ENCODE results near the gene NCAPH2.

The NCAPH2 gene

DNA sequence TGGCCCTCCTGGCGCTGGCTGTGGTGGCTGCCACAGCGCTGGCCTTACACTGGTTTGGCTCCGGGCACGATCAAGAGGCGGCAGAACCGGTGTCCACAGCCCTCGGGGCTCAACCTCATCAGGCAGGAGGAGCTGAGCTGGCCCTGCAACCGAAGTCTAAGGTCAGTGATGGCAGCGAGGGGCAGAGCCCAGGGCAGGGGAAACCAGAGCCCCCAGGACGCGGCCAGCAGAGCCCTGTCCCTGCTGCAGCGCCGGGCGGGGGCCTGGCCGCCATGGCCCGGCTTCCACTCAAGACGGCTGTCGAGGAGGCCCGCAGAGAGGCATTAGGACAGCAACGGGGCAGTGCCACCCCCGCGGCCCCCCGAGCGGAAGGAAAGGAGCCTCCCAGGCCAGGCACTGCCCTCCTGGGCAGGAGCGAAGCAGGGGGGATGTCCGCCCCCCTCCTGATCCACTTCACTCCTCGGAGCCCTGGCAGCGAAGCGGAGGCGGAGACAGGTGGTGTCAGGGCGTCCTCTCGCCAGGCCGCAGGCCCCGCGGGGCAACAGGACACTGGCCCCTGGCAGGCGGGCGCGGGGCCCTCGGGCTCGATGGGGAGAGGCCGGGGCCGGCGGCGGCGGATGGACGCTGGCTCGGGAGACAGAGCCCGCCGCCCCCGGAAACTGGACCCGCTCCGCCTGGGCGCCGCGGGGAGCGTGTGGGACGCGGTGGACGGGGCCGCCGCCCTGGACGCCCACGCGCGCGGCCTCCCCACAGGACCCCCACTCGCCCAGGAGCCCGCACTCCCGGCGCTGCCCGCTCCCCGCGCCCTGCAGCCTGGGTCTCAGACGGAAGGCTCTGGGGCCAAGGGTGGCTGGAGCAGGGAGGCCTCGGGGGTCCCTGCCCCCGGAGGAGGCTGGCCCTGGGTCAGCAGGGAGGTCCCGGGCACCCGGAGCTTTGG is 38.6 kb downstream of the NCAPH2 start:
- in situ Hi-C loops (cut with MboI; ENCODE audit: low sequenced_read_pairs) = no loop called here

DNA sequence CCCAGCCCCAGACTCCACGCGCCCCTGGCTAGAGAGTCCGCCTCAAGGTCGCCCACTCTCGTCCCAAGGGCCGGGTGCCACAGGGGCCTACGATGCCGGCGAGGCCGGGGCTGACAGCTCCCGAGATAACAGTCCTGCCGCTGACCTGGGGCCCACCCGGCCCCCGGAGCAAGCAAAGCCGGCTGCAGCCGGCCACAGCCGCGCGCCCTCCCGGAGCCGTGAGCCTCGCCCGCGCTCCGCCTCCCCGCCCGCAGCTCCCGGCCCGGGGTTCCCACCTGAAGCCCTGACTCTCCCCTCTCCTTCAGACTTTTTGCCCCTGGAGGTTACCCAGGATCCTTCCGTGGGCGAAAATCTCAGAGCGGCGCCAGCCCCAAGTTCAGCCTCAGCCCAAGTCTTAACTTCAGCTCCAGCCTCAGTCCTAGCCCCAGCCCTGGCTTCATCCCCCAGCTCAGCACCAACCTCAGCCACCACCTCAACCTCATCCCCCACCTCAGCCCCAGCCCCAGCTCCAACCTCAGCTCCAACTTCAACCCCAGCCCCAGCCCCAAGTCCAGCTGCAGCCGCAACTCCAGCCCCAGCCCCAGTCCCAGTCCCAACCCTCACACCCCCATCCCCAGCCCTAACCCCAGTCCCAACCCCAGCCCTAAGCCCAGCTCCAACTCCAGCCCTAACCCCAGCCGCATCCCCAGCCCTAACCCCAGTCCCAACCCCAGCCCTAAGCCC is 39.4 kb downstream of the NCAPH2 start:
- in situ Hi-C loops (cut with MboI; ENCODE audit: low sequenced_read_pairs) = no loop called here

DNA sequence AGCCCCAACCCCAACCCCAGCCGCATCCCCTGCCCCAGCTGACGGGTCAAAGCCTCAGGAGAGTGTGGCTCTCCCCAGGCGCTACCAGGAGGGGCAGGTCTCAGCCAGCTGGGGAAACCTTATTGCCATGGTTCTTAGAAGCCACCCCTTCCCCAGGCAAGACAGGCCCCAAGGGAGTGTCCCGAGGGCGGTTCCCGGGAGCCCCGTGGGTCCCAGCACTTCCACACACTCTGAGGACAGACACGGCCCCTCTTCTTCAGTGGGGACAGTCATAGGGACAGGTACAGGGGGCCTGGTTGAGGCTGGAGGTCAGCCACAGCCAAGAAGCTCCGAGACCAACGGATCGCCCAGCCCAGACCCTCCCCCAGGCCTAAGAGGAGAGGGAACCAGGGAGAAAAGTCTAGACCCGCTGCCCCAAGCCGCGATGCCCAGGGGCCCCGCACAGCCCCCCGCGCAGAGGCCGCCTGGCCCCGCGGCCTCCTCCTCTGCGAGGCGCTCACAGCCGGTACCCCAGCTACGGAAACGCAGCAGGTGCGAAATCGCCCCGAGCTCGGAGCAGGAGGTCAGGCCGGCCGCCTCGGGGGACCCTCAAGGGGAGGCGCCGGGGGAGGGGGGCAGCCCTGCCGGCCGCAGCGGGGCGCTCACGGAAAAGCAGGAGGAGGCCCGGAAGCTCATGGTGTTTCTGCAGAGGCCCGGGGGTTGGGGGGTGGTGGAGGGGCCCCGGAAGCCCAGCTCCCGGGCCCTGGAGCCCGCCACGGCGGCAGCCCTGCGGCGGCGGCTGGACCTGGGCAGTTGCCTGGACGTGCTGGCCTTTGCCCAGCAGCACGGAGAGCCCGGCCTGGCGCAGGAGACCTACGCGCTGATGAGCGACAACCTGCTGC is 40.3 kb downstream of the NCAPH2 start:
- in situ Hi-C loops (cut with MboI; ENCODE audit: low sequenced_read_pairs) = no loop called here

DNA sequence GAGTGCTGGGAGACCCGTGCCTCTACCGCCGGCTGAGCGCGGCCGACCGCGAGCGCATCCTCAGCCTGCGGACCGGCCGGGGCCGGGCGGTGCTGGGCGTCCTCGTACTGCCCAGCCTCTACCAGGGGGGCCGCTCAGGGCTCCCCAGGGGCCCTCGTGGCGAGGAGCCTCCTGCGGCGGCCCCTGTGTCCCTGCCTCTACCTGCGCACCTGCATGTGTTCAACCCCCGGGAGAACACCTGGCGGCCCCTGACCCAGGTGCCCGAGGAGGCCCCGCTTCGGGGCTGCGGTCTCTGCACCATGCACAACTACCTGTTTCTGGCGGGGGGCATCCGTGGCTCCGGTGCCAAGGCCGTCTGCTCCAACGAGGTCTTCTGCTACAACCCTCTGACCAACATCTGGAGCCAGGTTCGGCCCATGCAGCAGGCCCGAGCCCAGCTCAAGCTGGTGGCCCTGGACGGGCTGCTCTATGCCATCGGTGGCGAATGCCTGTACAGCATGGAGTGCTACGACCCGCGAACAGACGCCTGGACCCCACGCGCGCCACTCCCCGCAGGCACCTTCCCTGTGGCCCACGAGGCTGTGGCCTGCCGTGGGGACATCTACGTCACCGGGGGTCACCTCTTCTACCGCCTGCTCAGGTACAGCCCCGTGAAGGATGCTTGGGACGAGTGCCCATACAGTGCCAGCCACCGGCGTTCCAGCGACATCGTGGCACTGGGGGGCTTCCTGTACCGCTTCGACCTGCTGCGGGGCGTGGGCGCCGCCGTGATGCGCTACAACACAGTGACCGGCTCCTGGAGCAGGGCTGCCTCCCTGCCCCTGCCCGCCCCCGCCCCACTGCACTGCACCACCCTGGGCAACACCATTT is 41.1 kb downstream of the NCAPH2 start:
- in situ Hi-C loops (cut with MboI; ENCODE audit: low sequenced_read_pairs) = no loop called here

DNA sequence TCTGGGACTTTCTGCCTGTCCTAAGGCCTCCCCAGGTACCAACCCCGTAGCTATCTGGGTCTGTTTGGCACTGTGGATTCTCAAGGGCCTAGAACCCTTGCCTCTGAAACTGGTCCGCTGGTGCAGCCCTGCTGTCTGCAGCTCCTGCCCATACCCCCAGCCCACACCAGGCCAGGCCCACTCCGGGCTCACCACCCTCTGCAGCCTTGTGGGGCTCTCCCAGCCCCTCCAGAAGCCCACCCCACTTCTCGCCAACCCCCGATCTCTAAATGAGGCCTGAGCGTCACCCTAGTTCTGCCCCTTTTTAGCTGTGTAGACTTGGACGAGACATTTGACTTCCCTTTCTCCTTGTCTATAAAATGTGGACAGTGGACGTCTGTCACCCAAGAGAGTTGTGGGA is 42.4 kb downstream of the NCAPH2 start:
- in situ Hi-C loops (cut with MboI; ENCODE audit: low sequenced_read_pairs) = no loop called here

DNA sequence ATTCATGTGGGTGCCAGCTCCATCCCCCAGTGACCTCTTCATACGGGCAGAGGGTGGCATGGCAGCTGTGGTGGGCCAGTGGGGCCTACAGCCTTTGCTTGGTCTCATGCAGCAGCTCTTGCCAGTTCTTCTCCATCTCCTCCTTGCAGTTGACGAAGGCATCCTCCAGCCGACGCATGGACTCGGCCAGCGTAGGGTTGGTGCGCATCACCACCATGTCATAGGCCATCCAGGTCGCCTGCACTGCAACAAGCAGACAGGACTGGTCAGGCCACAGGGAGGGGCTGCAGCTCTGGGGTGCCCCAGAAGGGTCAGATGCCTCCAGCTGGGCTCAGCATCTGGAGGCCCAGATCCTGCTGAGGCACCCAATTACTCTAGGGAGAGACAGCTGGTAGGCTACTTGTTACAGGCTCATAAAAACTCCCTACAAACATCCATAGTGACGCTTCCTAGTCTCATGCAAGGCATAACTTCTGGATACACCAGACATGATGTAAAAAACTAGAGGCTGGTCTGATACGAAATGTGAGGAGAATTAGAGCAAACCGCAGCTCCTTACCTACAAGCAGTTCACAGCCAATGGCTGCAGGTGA is 43.2 kb downstream of the NCAPH2 start:
- in situ Hi-C loops (cut with MboI; ENCODE audit: low sequenced_read_pairs) = no loop called here

DNA sequence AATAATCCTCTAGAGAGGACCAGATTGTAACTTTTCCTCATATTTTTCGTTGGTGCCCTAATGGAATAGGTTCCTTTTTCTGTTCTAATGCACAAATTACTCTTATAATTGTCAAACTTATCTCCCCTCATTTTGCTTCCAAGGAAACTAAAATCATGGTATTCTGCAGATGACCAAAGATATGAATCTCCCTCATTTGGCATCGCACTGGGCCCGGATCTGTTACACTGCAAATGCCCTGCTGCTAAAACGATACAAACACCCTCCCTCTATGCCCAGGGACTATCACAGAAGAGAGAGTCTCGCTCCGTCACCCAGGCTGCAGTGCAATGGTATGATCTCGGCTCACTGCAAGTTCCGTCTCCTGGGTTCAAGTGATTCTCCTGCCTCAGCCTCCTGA is 45.3 kb downstream of the NCAPH2 start:
- in situ Hi-C loops (cut with MboI; ENCODE audit: low sequenced_read_pairs) = no loop called here

DNA sequence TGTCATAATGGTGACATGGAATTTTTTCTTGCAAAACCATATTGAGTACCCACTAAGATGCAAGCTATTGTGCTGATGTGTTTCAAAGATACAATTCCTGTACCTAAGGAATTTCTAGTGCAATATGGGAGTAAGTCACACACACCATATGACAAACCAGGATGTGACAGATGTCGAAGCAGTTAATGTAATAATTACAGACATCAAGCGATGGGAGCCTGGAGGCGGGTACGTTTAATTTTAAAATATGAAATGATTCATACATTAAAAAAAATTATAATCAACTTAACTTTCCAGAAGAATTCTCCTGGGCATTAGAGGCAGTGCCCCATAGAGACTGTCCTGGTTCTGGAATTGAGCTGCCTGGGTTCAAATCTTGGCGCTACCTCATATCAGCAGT is 48.7 kb downstream of the NCAPH2 start:
- in situ Hi-C loops (cut with MboI; ENCODE audit: low sequenced_read_pairs) = no loop called here

DNA sequence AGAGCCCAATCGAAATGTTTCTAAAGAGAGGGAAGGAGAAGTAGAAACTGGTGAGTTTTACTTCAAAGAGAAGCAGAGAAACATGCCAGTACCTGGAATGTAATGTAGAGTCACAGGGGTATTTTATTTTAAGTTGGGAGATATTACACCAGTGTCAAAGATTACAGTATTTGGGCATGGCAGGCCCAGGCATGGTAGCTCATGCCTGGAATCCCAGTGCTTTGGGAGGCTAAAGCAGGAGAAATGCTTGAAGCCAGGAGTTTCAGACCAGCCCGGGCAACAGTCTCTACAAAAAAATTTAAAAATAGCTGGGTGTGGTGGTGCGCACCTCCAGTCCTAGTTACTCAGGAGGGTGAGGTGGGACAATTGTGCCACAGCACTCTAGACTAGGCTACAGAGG is 52.0 kb downstream of the NCAPH2 start:
- in situ Hi-C loops (cut with MboI; ENCODE audit: low sequenced_read_pairs) = no loop called here

DNA sequence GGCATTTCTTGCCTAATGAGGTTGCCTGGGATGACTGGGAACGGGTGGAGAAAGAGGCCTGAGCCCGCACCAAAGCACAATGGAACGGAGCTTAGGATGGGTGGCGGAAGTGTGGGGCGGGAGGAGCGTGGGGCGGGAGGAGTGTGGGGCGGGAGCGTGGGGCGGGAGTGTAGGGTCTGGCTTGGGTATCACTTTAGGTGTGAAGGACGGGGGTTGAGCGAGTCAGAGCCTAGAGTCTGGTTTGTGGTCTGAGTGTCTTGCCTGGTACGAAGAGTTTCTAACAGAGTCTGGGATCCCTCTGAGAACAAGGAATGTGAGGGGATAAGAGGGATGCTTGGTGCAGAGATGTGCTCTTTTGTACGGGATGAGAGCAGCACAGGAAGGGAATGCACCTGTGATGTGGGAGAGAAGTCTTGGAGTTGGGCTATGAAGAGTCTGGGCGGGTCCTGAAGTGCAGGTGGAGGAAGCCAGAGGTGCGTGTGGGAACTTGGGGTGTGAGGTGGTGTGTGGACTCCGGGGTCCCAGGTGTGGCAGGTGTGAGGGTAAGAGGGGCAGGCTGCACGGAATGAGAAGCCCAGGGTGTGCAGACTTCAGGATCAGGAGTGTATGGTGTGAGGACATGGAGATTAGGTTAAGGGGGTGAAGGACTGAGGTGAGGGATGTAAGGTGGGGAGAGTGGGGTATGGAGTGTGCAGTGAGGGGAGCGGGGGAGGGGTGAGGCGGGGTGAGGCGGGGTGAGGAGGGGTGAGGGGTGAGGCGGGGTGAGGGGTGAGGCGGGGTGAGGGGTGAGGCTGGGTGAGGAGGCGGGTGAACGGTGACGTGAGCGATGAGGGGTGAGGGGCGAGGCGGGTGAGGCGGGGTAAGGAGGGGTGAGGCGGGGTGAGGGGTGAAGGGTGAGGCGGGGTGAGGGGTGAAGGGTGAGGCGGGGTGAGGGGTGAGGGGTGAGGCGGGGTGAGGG is 53.7 kb downstream of the NCAPH2 start:
- in situ Hi-C loops (cut with MboI; ENCODE audit: low sequenced_read_pairs) = no loop called here

DNA sequence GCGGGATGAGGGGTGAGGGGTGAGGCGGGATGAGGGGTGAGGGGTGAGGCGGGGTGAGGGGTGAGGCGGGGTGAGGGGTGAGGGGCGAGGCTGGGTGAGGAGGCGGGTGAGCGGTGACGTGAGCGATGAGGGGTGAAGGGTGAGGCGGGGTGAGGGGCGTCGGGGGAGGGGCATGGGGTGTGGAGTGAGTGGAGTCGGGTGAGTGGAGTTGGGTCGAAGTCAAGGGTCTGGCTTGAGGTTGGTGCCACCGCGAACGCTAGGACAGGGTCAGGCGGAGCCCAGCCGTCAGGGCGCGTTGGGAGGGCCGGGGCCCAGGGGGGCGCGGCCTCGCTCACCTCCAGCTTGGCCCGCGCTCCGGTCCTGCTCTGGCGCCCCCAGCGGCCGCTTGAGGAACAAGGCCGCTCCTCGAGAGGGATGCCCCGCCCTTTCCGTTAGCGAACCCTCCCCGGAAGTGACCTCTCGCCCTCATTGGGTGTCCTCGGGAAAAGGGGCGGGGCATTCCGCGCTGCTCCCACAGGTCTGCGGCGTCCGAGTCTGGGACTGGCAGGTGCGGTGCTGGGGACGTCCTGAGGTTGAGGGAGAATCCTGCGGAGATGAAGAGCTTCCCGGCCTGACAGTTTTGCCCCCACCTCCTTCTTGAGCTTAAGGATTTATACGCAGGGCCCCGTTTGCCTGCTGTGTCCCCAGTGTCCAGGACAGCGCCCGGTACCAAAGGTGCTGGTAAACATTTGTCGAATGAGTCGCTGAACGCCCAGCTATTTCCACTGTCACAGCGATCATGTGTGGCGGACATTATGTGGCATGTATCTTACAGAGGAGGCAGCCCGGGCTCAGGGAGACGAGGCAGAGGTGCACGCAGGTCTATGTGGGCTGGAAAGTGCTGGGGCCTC is 54.7 kb downstream of the NCAPH2 start, which contains the start of gene SYCE3:
Gene SYCE3, minus strand, starts transcription at position 397 of the 890 bp plus-strand sequence. CDS start 6,514 bp downstream, outside the sequence.
- in situ Hi-C loops (cut with MboI; ENCODE audit: low sequenced_read_pairs) = no loop called here

DNA sequence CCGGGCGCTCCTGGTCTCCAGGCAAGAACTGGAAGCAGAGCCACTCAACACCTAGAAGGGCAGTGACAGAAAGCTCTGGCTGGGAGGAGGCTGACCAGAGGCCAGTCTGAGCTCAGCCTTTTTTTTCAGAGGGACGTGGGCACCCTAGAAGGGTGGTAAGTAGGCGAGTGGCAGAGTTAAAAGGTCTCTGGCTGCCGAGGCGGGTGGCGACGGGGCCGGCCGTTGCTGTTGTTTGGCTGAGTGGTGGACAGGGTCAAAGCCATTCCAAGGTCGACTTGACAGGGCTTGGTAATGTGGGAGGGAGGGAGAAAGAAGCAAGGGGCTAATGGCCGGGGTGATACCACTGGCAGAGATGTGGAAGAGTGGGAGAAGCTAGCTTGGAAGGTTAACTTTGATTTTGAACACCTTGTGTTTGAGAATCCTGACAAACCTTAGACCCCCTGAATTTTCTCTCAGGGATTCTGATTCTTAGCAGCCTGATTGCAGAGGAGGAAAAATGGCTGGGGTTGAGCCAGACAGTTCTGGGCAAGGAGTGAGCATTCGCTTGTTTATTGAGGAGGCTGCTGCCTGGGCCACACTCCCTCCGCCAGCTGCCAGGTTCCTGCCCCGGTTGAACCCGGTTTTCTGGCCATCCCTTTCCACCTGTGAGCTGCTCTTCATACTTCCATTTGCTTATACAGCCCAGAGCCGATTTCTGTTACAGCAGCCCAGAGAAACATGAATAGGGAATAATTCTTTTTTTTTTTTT is 55.6 kb downstream of the NCAPH2 start:
- in situ Hi-C loops (cut with MboI; ENCODE audit: low sequenced_read_pairs) = no loop called here

DNA sequence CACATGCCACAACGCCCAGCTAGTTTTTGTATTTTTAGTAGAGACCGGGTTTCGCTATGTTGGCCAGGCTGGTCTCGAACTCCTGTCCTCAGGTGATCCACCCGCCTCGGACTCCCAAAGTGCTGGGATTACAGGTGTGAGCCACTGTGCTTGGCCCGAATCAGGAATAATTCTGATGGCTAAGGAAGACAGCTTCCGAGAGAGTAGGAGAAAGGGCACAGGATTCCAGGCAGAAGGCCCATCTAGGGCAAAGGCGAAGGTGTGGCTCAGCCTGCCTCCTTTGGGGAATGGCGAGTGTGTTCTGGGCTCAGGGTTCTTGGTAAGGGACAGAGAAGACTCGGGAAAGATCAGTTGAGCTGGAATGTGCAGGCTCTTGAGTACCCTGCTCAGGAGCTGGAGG is 56.3 kb downstream of the NCAPH2 start:
- in situ Hi-C loops (cut with MboI; ENCODE audit: low sequenced_read_pairs) = no loop called here

DNA sequence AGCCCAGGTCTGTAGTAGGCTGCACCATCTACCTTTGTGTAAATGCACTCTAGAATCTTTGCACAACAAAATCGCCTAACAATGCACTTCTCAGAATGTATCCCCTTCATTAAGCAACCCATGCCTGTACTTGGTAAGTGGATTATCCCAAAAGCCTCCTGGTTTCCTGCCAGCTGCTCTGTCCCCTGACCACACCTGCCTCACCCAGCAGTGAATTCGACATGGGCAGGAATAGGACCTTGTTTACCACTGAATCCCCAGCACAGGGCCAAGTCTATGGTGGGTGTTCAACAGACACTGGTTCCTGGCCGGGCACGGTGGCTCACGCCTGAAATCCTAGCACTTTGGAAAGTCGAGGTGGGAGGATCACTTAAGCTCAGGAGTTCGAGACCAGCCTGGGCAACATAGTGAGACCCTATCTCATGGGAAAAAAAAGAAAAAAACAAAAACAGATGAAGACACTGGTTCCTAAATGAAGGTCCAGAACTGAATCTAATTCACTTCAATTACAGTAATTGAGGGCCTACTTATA is 59.8 kb downstream of the NCAPH2 start:
- in situ Hi-C loops (cut with MboI; ENCODE audit: low sequenced_read_pairs) = no loop called here

DNA sequence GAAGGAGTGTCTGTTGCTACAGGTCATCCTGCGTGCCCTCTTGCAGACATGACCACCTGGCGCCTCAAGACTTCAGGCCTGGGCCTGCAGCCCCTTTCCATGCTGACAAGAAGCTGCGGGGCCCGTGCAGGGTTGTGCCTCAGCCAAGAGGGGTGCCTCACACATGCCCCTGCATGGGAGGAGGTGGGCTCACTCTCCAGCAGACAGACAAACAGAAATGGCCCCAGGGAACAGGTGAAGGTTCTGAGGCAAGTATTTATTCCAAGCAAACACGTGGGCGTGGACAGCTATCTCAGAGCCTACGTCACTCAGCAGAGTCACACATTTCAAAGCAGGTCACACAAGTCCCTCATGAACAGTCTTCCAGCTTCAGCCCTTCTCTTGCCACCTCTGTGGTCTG is 60.6 kb downstream of the NCAPH2 start:
- in situ Hi-C loops (cut with MboI; ENCODE audit: low sequenced_read_pairs) = no loop called here

DNA sequence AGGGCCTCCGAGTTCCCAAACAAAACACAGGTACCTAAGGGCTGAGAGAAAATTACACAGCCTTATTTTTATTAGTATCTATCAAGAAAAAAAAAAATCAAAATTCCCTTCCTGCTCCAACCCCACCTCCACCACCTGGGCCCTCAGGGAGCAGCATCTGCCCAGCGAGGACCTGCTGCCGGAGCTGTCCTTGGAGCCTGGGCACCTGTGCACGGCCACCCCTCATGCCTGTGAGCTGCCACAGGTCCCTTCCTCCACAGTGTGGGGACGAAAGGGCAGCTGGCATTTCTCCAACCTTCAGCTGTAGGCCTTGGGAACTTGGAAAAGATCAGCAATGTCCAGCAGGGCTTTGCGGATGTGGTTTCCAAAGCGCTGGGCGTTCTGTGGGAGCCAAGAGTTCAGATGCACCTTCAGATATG is 61.0 kb downstream of the NCAPH2 start:
- in situ Hi-C loops (cut with MboI; ENCODE audit: low sequenced_read_pairs) = no loop called here

Data from hTERT RPE-1 (cell line).